H1 (cell line): ENCODE measurements around the gene HM13. TPM values are rescaled to one million over a fixed set of nuclear protein-coding genes. Genes with fewer than 3 reads are reported as not detected.

Source experiments
- CTCF ChIA-PET: fragments of 300-600 bp; sonication (Branson Sonifier 250); formaldehyde crosslinking; loops from one replicate; lab custom pipeline; 2021; ENCODE audit not compliant: partially characterized antibody; lab: Charles Lee
- POLR2A ChIA-PET: fragments of 300-600 bp; sonication (Branson Sonifier 250); formaldehyde crosslinking; loops from one replicate; lab custom pipeline; 2021; ENCODE audit warnings: inconsistent platforms; ENCODE audit not compliant: partially characterized antibody; lab: Charles Lee
- DNase-seq, 2 experiments: peaks; one replicate each; pipeline versions ENCODE4 v3.0.0 to v3.0.0-alpha.2; 2010 to 2022; ENCODE audit warnings: low spot score in 2 of 2, low read depth in 1 of 2, mixed read lengths in 1 of 2
- FAIRE-seq: peaks from 2 replicates; lab custom pipeline; 2011; peaks lifted over from hg19 to GRCh38; lab: Jason Lieb, UNC
- H2AFZ ChIP-seq: 2 replicates; pipeline ENCODE4 v1.8.1; 2012; ENCODE audit warnings: low read length, inconsistent platforms
- H2AK5ac ChIP-seq: 2 replicates; pipeline ENCODE4 v1.6.1; 2013; ENCODE audit warnings: low read depth, low read length
- H2BK120ac ChIP-seq: replicated peaks from 2 replicates; pipeline ENCODE3; 2013; ENCODE audit warnings: low read depth, low read length, inconsistent platforms
- H2BK12ac ChIP-seq: 2 replicates; pipeline ENCODE4 v1.6.1; 2013; ENCODE audit warnings: low read depth, low read length
- H2BK15ac ChIP-seq: 2 replicates; pipeline ENCODE4 v1.6.1; 2013; ENCODE audit warnings: low read length
- H2BK20ac ChIP-seq: 2 replicates; pipeline ENCODE4 v1.6.1; 2013; ENCODE audit warnings: low read length
- H2BK5ac ChIP-seq: 2 replicates; pipeline ENCODE4 v1.6.1; 2013; ENCODE audit warnings: low read depth, low read length
- H3K14ac ChIP-seq: 2 replicates; pipeline ENCODE4 v1.6.1; 2013; ENCODE audit warnings: inconsistent platforms; ENCODE audit not compliant: insufficient read length
- H3K18ac ChIP-seq: 2 replicates; pipeline ENCODE4 v1.6.1; 2013; ENCODE audit warnings: low read length; ENCODE audit errors: extremely low read depth
- H3K23ac ChIP-seq: 2 replicates; pipeline ENCODE4 v1.6.1; 2013; ENCODE audit warnings: inconsistent platforms; ENCODE audit not compliant: insufficient read length
- H3K23me2 ChIP-seq: 2 replicates; pipeline ENCODE4 v1.6.1; 2013; ENCODE audit warnings: low read depth, low read length
- H3K27ac ChIP-seq: 2 replicates; pipeline ENCODE4 v1.6.1; 2011; ENCODE audit warnings: low read depth, low read length, inconsistent platforms
- H3K27me3 ChIP-seq, 4 experiments: replicated peaks in 1 of 4; 1 replicate in 1 of 4; 2 replicates in 3 of 4; pipeline versions ENCODE4 v1.6.1 to v1.8.1; 2011 to 2013; ENCODE audit warnings: low read length in 3 of 4, mild to moderate bottlenecking in 3 of 4, inconsistent platforms in 2 of 4, mixed read lengths in 2 of 4, moderate library complexity in 1 of 4; ENCODE audit not compliant: control insufficient read depth in 3 of 4, insufficient read depth in 3 of 4; ENCODE audit errors: extremely low read depth in 1 of 4
- H3K36me3 ChIP-seq, 4 experiments: 2 replicates each; pipeline versions ENCODE4 v1.6.1 to v1.8.1; 2011 to 2013; ENCODE audit warnings: mild to moderate bottlenecking in 4 of 4, low read length in 3 of 4, moderate library complexity in 2 of 4, control low read depth in 1 of 4, inconsistent platforms in 1 of 4; ENCODE audit not compliant: insufficient read depth in 4 of 4, control insufficient read depth in 2 of 4
- H3K4ac ChIP-seq: replicated peaks from 2 replicates; pipeline ENCODE3; 2013; ENCODE audit warnings: low read length, low read depth, mixed read lengths, inconsistent platforms; ENCODE audit not compliant: insufficient read length
- H3K4me1 ChIP-seq, 4 experiments: replicated peaks in 1 of 4; 1 replicate in 1 of 4; 2 replicates in 3 of 4; pipeline versions ENCODE4 v1.6.1 to v1.8.1; 2011 to 2013; ENCODE audit warnings: low read length in 3 of 4, inconsistent platforms in 2 of 4, mixed read lengths in 1 of 4; ENCODE audit not compliant: insufficient read depth in 4 of 4, control insufficient read depth in 3 of 4
- H3K4me2 ChIP-seq, 2 experiments: 2 replicates each; pipeline versions ENCODE4 v1.6.1 to v1.8.1; 2011 to 2013; ENCODE audit warnings: low read depth in 2 of 2, low read length in 2 of 2, control low read depth in 1 of 2, inconsistent platforms in 1 of 2, mild to moderate bottlenecking in 1 of 2; ENCODE audit not compliant: insufficient read depth in 1 of 2
- H3K4me3 ChIP-seq, 4 experiments: fragments of 200-600, 300-600 bp in 1 of 4; sonication (generic), shearing (Covaris generic), sonication (Bioruptor Twin) in 1 of 4; 2 replicates each; pipeline versions ENCODE4 v1.5.1 to v1.8.1; 2011 to 2016; ENCODE audit warnings: low read length in 4 of 4, low read depth in 3 of 4, control low read depth in 2 of 4, inconsistent platforms in 2 of 4, mild to moderate bottlenecking in 2 of 4, mixed read lengths in 1 of 4, moderate library complexity in 1 of 4; ENCODE audit not compliant: insufficient read depth in 2 of 4; ENCODE audit errors: extremely low read depth in 1 of 4
- H3K56ac ChIP-seq: replicated peaks from 2 replicates; pipeline ENCODE3; 2013; ENCODE audit warnings: low read depth, mild to moderate bottlenecking, mixed read lengths, low read length, inconsistent platforms; ENCODE audit not compliant: insufficient read length
- H3K79me1 ChIP-seq: 2 replicates; pipeline ENCODE4 v1.6.1; 2013; ENCODE audit warnings: low read depth, low read length, control low read depth
- H3K79me2 ChIP-seq, 2 experiments: 2 replicates each; pipeline versions ENCODE4 v1.6.1 to v1.8.1; 2012 to 2013; ENCODE audit warnings: low read length in 2 of 2, mild to moderate bottlenecking in 2 of 2, inconsistent platforms in 1 of 2; ENCODE audit not compliant: insufficient read depth in 2 of 2, control insufficient read depth in 1 of 2
- H3K9ac ChIP-seq, 4 experiments: replicated peaks in 1 of 4; 1 replicate in 1 of 4; 2 replicates in 3 of 4; pipeline versions ENCODE4 v1.6.1 to v1.8.1; 2011 to 2013; ENCODE audit warnings: low read depth in 3 of 4, low read length in 3 of 4, control low read depth in 2 of 4, mild to moderate bottlenecking in 2 of 4, moderate library complexity in 2 of 4, inconsistent platforms in 1 of 4; ENCODE audit errors: extremely low read depth in 1 of 4
- H3K9me3 ChIP-seq, 2 experiments: 2 replicates each; pipeline versions ENCODE4 v1.6.1 to v1.8.1; 2012 to 2013; ENCODE audit warnings: mild to moderate bottlenecking in 2 of 2, moderate library complexity in 2 of 2, control low read depth in 1 of 2, inconsistent platforms in 1 of 2, low read depth in 1 of 2, low read length in 1 of 2, mixed read lengths in 1 of 2; ENCODE audit not compliant: insufficient read depth in 2 of 2
- H4K20me1 ChIP-seq, 2 experiments: replicated peaks in 1 of 2; 2 replicates each; pipeline versions ENCODE3 to v1.8.1; 2011 to 2013; ENCODE audit warnings: inconsistent platforms in 2 of 2, low read length in 2 of 2, mild to moderate bottlenecking in 1 of 2; ENCODE audit not compliant: insufficient read depth in 2 of 2, control insufficient read depth in 1 of 2
- H4K5ac ChIP-seq: 2 replicates; pipeline ENCODE4 v1.6.1; 2013; ENCODE audit warnings: low read length, low read depth, mixed read lengths, inconsistent platforms; ENCODE audit not compliant: insufficient read length
- H4K8ac ChIP-seq: 2 replicates; pipeline ENCODE4 v1.8.0; 2013; ENCODE audit warnings: mild to moderate bottlenecking, moderate library complexity, low read length, inconsistent platforms; ENCODE audit not compliant: insufficient read depth; ENCODE audit errors: extremely low read depth
- H4K91ac ChIP-seq: replicated peaks from 2 replicates; pipeline ENCODE3; 2013; ENCODE audit warnings: low read length, mixed read lengths, inconsistent platforms; ENCODE audit not compliant: insufficient read length
- BCL11A ChIP-seq, 2 experiments: IDR thresholded peaks; one replicate each; pipeline ENCODE4 v1.6.1; 2011; ENCODE audit warnings: low read depth in 2 of 2, low read length in 2 of 2, mild to moderate bottlenecking in 2 of 2
- EGR1 ChIP-seq: IDR thresholded peaks from 2 replicates; pipeline ENCODE4 v1.6.1; 2011; ENCODE audit warnings: low read depth, low read length, borderline replicate concordance
- EP300 ChIP-seq, 2 experiments: IDR thresholded peaks; 1 replicate in 1 of 2; 2 replicates in 1 of 2; pipeline ENCODE4 v1.6.1; 2011 to 2012; ENCODE audit warnings: low read depth in 2 of 2, low read length in 2 of 2, mild to moderate bottlenecking in 2 of 2, borderline replicate concordance in 1 of 2, inconsistent platforms in 1 of 2, moderate library complexity in 1 of 2
- HDAC2 ChIP-seq, 2 experiments: fragments of 300-600 bp in 1 of 2; sonication (generic) in 1 of 2; IDR thresholded peaks; 2 replicates each; pipeline ENCODE4 v1.6.1; 2011 to 2012; ENCODE audit warnings: low read depth in 2 of 2, low read length in 2 of 2, mild to moderate bottlenecking in 2 of 2, moderate library complexity in 2 of 2, borderline replicate concordance in 1 of 2, inconsistent platforms in 1 of 2
- TEAD4 ChIP-seq: IDR thresholded peaks from 2 replicates; pipeline ENCODE4 v1.6.1; 2012; ENCODE audit warnings: low read depth, low read length, inconsistent platforms, mixed read lengths
- YY1 ChIP-seq: IDR thresholded peaks from 2 replicates; pipeline ENCODE4 v1.6.1; 2011; ENCODE audit warnings: low read depth, mild to moderate bottlenecking, low read length
- WGBS, 2 experiments: shearing (Covaris generic) in 1 of 2; methylation state at CpG; one replicate each; pipeline versions ENCODE4 v1.1.6 to v1.1.7; 2013 to 2015; ENCODE audit warnings: low lambda C conversion rate in 2 of 2, mixed read lengths in 2 of 2, inconsistent platforms in 1 of 2, low coverage in 1 of 2, missing lambda C conversion rate in 1 of 2; ENCODE audit not compliant: insufficient replicate concordance in 2 of 2, insufficient coverage in 1 of 2, insufficient read length in 1 of 2; ENCODE audit errors: extremely low coverage in 1 of 2, missing lambda C conversion rate in 1 of 2; 5-methylcytosine and 5-hydroxymethylcytosine counted together
- polyA plus RNA-seq, 7 experiments: library from polyadenylated mRNA; depleted of rRNA in 3 of 7; stranded (reverse) in 5 of 7; unstranded in 2 of 7; fragments of >200 nt in 5 of 7; fragments of 200-250 nt in 2 of 7; gene quantifications; 1 replicate in 5 of 7; 2 replicates in 1 of 7; 4 replicates in 1 of 7; pipeline versions ENCODE4 v1.2.1 to v1.2.3, GENCODE V29; 2011 to 2013; ENCODE audit warnings: missing spikeins in 2 of 7, mixed read lengths in 2 of 7
- total RNA-seq: library from RNA; stranded (reverse); fragmentation: NEBNext Ultra II Directional; extraction: Animal tissue kit (Norgen Biotek cat#: 25700); gene quantifications from 2 replicates; pipeline ENCODE4 v1.2.1, GENCODE V29; 2021

The HM13 gene
- total and polyA plus RNA-seq, 2 of the 8 experiments (the other 6 are each of a cell fraction or from before 2014, with no cell fraction given) = 118 to 183 TPM

DNA sequence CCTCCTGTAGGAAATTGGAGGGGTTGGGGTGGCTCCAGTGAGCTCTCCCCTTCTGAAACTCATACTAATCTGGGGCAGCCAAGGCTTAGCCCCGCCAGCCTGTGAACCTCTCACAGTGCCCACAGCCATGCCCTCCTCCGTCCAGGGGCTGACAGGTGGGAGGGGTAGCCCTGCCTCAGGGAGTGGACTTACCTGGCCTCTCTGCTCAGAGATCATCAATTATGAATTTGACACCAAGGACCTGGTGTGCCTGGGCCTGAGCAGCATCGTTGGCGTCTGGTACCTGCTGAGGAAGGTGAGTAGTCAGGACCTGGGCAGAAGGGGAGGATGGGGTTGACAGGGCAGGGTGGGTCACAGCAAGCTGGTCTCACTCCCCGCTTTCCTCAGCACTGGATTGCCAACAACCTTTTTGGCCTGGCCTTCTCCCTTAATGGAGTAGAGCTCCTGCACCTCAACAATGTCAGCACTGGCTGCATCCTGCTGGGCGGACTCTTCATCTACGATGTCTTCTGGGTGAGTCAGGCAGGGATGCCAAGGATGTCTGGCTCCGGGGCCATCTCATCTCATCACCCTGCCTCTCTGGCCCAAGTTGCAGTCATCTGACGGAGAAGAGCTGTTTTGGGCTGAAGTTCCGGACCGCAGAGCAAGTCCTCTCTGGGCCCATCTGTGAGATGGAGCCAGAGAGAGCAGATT is 34.7 kb downstream of the HM13 start:
- ChIA-PET CTCF (interaction anchor here (15.1 kb wide), 1 partner anchor 10 kb away, joined by 170 read pairs; no protein-coding TSS in a partner anchor), POLR2A (interaction anchor here (1.0 to 4.1 kb wide), 5 partner anchors 9 to 26 kb away, joined by 3 to 24 read pairs (median 11); no protein-coding TSS in a partner anchor)
- H3K79me2 ChIP-seq = peaks cover 0 to 19% of the 10 kb centered on the region in 2 experiments; a peak in 2 of 4 replicates
- TF ChIP-seq YY1 (no peak), HDAC2 (IDR thresholded peaks at IDR 0.05; ENCODE audit: borderline replicate concordance in 1 of 2, low read depth in 2 of 2, low read length in 2 of 2) (no peak), TEAD4 (no peak), EP300 (IDR thresholded peaks at IDR 0.05; ENCODE audit: borderline replicate concordance in 1 of 2, low read depth in 2 of 2, low read length in 2 of 2) (no peak), EGR1 (no peak), BCL11A (IDR thresholded peaks at IDR 0.05; ENCODE audit: low read depth in 2 of 2, low read length in 2 of 2) (no peak)

More for the DNA sequence above, 34.7 kb downstream of the HM13 start:
- H2BK120ac ChIP-seq = no peak overlapping the region
- H3K4ac ChIP-seq = no peak overlapping the region
- no peak overlapping the region for H3K18ac ChIP-seq
- peak overlapping the region in 1 of 4 experiments; percentile 79; a peak in 1 of 8 replicates for H3K4me3 ChIP-seq
- H3K9me3 ChIP-seq = no peaks in the 10 kb centered on the region; a peak in 1 of 4 replicates
- no peak overlapping the region for H3K27ac ChIP-seq
- no peak overlapping the region for H2BK15ac ChIP-seq
- no peaks in the 10 kb centered on the region for H3K23me2 ChIP-seq
- no peak overlapping the region for H3K14ac ChIP-seq
- H2BK12ac ChIP-seq = no peak overlapping the region
- no peak for FAIRE-seq
- 92% methylated on average over 11 of the region's 11 CpGs; no CpG with 5 or more reads in 1 of the 2 experiments for WGBS, 2 experiments
- H4K8ac ChIP-seq = peak overlapping the region; percentile 47; the same call in 1 of the 2 replicates
- H2BK5ac ChIP-seq = no peak overlapping the region
- H2BK20ac ChIP-seq = no peak overlapping the region
- no peak for DNase-seq
- no peak overlapping the region for H4K5ac ChIP-seq
- H2AK5ac ChIP-seq = no peak overlapping the region
- H3K79me1 ChIP-seq = no peaks in the 10 kb centered on the region
- no peak overlapping the region for H3K56ac ChIP-seq
- no peaks in the 10 kb centered on the region for H3K27me3 ChIP-seq
- H3K23ac ChIP-seq = no peak overlapping the region
- no peak overlapping the region for H3K4me2 ChIP-seq
- H3K9ac ChIP-seq = no peak overlapping the region
- peaks cover 0 to 3% of the 10 kb centered on the region in 2 experiments for H4K20me1 ChIP-seq
- H3K4me1 ChIP-seq = no peaks in the 10 kb centered on the region; a peak in 3 of 7 replicates
- no peak overlapping the region for H4K91ac ChIP-seq
- H3K36me3 ChIP-seq = peaks cover 26 to 52% (median 45%) of the 10 kb centered on the region in 4 experiments; a peak in 7 of 8 replicates
- no peak overlapping the region for H2AFZ ChIP-seq
